Fibroblast of skin of left quadriceps (primary cell): Measurements from ENCODE around the gene PEAK1.

Experiments used
- DNase-seq, 2 experiments: peaks; one replicate each; pipeline ENCODE4 v3.0.0-alpha.2; 2013; ENCODE audit warnings: low read depth in 2 of 2

PEAK1 gene

DNA sequence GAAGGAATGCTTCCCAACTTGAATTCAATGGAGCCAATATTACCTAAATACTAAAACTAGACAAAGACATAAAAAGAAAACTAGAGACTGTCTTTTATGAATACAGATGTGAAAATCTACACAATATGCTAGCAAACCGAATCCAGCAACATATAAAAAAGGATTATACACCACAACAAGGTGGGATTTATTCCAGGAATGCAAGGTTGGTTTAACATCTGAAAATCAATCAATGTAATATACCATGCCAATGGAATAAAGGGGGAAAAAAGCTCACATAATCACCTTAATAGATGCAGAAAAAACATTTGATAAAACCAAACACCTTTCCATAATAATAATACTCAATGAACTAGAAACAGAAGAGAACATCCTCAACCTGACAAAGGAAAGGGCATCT is 279.7 kb downstream of the PEAK1 start:
- DNase-seq: no peak

DNA sequence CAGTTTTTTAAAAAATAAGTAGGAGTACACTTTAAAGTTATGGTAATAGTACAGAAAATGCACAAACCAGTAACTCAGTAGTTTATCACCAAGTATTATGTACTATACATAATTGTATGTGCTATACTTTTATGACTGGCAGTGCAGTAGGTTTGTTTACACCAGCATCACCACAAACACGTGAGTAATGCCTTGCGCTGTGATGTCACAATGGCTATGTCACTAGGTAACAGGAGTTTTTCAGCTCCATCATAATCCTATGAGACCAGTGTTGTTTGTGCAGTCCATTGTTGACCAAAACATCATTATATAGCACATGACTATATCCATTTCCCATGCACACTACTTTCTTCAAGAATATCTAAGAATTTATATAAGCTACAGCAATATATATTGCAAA is 280.6 kb downstream of the PEAK1 start:
- no peak for DNase-seq

DNA sequence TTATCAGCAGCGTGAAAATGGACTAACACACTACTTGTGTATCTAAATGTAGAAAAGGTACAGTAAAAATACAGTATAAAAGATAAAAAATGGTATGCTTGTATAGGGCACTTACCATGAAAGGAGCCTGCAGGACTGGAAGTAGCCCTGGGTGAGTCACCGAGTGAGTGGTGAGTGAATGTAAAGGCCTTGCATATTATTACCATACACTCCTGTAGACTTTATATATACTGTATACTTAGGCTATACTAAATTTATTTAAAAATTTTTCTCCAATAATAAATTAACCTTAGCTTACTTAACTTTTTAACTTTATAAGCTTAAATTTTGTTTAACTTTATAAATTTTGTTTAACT is 281.8 kb downstream of the PEAK1 start:
- DNase-seq: no peak

DNA sequence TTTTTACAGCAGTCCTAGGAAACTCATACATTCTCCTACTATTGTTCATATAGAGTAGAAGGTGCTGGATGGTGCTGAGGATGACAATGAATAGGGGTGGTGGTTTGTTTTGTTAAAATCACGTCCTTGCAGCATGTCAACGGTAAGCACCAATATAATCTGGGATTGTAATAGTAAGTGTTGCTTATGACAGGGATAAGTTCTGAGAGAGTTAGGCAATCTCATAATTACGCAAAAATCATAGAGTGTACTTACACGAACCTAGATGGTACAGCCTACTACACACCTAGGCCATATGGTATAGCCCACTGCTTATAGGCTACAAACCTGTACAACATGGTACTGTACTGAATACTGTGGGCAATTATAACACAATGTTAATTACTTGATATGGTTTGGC is 284.7 kb downstream of the PEAK1 start:
- DNase-seq: no peak

DNA sequence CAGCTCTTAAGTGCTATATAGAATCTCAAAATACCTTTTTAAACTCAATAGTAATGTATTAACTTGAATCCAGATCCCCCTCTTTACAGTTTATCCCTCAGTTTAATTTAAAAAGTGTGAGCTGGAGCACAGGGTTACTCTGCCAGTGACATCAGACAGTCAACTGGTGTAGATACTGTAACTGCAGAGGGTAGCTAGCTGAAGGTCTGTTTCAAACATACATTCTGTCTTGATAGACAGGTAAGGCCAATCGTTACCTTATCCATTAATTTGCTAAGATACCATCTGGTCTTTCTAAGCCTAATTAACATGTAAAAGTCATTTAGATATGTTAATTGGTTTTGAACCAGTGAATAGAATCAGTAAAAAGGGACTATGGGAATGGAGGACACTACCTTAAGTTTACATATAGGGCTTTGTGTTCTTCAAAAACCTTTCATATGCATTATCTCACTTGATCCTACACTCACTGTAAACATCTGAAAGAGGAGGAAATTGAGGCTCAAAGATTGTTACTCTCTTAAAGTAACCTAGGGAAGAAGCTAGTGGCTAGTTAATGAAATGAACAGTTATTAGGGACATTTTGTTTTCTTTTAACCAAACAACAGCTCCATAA is 289.5 kb downstream of the PEAK1 start:
- DNase-seq: no peak

DNA sequence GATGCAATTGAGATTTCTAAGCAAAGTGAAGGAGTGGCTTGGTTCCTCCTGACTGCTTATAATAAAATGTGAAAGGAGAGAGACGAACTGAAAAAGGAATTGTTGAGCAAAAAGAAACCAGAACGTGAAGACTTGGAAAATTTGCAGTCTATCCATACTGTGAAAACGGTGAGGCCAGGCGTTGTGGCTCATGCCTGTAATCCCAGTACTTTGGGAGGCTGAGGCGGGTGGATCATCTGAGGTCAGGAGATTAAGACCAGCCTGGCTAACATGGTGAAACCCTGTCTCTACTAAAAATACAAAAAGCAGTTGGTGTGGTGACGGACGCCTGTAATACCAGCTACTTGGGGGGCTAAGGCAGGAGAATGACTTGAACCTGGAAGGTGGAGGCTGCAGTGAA is 292.3 kb downstream of the PEAK1 start:
- no peak for DNase-seq

DNA sequence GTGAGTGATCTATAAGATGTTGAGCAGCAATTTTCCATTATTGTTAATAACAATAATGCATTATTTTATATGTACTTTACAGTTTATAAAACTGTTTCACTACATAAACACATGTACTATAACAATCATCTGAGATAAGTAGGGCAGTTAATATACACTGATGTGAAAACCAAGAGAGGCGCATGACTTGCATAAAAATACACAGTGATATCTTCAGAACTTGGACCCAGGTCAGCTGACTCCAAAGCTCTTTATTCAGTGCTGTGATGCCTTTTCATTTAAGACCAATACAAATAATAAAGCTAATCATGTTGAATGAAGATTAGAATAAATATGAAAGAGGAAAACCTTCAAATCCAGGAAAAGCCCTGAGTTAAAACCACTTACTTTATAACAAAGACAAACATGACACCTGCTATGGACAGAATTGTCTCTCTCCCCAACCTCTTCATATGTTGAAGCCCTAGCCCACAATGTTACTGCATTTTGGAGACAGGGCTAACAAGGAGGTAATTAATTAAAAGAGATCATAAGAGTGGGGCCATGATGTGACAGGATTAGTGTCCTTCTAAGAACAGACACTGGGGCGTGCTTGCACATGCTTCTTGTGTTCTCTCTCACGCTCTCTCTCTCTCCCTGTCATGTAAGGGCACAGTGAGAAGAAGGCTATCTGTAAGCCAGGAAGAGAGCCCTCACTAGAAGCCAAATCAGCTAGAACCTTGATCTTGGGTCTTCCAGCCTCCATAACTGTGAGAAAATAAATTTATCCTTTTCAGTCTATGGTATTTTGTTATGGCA is 293.2 kb downstream of the PEAK1 start:
- no peak for DNase-seq

DNA sequence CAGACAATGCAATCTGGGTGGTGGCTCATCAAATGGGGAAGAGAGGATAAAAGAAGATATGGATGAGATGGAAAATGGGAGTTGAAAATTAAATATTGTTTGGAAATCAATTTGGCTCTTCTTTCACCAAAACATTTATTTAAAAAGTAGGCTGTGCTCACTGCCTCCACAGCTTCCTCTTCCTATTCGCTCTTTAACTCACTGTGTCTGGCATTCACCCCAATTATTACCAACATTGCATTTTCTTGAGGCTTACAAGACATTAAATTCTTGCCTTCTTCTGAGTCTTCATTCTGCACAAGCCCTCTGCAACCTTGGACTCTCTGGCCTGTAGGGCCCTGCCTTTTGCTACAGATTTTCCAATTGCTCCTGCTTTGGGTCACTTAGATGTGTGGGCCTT is 296.1 kb downstream of the PEAK1 start:
- no peak for DNase-seq

DNA sequence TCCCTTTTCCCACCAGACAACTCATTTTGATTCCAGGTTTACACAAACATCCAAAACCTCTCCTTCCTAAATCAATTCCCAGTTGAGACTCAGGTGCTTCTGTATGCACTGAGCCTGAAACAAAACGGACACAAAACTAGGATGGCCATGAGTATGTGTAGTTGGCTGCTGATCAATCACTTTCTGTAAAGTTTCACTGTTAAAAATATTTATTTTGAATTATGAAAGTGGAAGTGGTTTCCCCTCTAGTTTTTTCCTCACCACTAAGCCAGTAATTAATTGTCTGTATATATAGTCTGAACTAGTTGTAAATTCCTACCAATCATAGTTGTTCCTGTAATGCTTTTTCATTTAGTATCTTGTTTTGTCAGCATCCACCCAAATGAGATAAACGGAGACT is 297.3 kb downstream of the PEAK1 start:
- DNase-seq: no peak

DNA sequence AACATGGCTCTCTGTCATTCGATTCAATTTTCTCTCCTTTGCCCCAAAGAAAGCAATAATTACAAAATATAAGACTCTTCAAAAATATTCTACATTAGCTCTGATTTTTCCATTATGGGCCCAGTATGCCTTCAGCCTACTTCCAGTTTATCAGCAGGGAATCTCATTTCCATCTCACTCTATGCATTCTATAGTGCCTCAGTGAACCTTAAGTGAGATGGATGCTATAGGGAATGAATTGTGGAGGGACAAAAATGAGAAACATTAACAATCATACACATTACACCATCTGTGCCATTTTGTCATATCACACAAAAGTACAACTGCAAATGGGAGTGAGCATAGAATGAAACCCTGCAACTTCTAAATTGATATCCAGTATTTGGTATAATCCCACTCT is 298.3 kb downstream of the PEAK1 start:
- DNase-seq: no peak

DNA sequence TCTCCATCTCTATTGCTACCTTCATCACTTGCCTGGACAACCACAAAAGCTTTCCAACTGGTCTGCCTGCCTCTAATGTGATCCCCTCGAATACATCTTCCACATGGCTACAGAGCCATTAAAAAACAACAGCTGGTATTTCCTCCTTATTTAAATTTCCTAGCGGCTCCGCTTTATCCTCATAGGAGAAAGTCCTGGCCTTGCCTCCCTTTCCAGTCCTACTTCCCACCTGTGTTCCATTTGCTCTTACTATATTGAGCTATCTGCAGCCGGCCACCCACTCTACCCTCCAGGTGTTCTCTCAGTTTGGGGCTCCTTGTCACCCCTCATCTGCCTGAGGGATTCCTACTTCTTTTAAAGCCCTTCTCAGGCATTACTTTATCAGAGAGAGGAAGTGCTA is 299.3 kb downstream of the PEAK1 start:
- no peak for DNase-seq

DNA sequence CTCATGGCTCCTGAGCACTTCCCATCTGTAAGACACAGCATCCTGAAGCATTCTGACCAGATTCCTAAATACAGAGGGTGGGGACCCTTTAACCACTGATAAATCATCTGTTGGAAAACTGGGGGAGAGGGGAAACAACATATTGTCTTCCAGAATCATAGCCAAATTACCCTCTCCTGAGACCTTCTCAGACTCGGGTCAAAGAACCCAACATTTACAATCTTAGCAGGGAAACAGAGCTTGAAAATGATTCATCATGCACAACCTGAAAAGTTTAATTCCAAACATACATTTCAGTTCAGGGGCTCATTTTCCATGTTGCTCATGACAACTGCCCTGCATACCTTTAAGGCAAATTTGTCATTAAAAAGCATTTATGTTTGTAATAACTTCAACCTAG is 300.5 kb downstream of the PEAK1 start:
- peak in 1 of 2 experiments; percentile 23 for DNase-seq

DNA sequence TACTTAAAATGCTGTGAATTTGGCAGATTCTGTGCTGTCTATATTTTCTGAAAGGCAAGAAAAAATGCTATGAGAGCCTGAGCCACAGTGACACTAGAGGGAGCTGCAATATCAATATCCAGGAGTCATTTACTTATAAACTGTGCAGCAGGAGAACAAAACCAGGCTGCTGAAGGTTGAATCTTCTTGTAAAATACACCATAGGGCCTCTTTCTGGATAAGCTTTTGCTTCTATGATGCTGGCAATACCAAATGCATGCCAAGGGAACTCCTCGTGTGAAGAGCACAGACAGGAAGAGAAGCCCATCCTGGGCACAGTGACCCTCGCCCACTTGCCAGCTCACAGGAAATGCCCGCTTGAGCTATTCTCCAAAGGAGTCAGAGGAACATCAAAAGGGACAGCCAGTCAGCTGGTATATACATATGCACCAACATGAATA is 301.0 kb downstream of the PEAK1 start:
- DNase-seq: peak; percentile 66 to 70

DNA sequence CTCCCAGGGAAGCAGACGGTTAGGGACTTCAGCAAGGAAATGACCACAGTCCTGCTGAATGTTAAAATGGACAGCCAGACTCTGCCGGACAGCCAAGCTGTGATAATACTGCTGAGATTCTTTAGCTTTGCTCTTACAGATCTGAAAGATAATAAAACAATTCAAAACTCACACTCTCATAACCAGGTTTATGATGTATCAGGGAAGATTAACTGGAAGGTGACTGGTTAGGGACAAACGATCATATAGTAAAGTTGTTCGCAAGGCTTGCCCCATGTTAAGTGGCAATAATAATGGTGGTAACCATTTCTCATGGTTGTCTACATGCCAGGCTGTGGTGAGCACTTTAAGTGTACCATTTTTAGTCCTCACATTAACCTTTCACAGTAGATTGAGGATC is 304.7 kb downstream of the PEAK1 start:
- DNase-seq: no peak

DNA sequence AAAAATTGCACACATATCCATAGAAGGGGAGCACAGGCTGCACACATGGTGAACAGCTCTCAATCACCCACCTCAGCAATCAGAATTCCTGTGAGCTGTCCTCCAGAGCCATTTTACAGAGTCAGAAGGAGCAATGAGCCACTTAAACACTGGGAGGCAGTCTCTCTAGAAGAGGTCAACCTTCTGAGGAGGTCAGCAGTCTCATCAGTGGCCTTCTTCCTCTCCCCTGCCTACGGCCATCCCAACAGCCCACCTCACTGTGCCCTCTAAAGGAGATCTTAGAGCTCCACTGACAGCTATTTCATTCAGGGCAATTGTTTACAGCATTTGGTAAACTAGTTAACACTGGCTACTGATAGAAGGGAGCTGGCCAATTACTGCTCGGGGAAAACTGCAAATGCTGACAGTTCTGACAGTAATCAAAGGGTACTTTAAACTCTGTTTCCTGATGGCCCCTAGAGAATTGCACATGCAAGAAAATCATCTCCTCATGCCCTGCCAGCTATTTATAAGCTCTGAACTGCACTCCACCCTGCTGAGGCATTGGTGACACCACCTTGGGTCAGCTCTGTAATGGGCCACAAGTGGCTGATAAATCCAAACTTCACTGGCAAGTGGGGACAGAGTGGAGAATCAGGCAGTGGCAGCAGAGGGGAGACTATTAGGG is 306.9 kb downstream of the PEAK1 start:
- no peak for DNase-seq

DNA sequence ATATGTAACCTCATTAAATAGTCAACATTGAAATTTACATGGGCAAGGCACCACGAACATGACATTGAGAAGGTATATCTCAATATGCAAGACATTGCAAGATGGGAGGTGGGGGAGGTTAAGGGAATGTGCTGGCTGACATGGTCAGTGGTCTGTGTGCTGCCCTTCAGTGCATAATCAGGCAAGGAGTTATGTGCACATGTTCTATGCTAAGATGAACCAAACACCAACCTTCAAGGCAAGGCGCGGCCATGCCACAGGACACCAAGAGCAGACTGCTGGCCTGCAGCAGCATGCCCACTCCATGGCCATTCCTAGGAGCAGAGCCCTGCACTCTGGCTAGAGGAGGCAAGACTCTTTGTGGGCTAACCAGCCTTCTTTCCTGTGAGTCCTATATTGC is 308.1 kb downstream of the PEAK1 start:
- DNase-seq: no peak

DNA sequence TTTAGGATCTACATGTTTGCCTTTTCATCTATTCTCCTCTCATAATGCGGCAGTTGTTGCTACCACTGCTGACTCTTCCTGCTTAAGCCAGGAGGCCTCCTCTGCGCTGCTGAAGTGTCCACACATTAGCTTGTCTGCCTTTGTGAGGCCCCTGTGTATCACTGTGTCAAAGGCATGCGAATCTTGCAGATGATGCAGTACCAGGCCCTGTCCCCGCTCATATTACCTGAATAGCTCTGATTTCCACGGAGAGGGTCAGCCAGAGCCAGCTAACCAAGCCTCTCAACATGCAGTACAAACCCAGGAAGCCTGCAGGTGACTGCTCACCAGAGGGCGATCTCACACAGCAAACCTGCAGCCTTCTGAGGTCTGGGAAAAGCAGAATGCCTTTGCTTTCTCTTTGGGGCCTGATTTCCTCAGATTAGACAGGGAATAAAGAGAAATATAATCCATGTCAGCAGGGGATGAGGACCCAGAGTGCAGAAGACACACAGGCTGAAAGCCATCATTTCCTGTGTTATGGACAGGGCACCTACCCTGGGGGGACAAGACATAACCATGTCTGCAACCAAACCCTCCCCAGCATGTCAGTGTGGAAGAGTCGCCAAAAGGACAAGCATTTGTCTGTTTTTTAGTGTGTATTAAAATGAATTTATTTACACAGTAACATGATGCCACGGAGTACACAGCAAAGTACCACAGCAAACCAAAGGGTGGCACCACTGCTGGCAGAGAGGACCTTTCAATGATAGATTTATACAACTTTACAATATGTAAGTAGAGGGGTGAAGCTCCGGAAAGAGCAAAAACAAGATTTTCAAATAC is 312.2 kb downstream of the PEAK1 start:
- DNase-seq: no peak

DNA sequence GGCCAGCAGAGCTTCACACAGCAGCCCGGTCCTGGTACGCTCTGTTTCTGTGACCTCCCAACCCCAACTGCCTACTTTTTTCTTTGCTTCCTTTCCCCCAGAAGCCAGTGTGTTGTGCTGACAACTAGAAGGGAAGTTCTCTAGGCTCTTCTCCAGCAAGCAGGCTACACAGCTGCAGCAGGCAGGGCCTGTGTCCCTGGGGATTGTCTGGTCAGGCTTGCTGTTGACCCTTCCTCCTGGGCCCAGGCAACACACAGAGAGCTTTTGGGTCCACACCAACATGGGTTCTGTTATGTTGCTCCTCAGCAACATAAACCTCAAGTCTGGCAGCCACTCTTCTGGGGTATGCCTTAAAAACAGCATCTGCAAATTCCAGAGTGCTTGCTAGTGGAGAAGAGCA is 312.8 kb downstream of the PEAK1 start:
- DNase-seq: no peak

DNA sequence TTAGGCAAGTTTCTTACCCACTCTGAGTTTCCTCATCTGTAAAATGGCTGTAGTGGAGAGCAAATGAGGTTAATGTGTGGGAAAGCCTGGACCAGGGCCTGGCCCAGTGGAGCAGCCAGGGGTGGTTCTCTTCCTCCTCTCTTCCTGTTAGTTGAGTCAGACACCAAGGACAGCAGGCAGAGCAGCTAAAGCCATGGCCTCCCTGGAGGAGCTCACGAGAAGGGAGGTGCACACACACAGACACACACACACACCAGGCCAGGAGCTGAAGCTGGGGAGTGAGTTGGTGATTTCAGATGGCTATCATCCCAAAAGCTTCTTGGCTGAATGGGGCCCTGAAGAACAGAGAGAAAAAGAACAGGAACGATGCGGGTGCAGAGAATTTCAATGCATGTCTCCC is 315.7 kb downstream of the PEAK1 start:
- no peak for DNase-seq

DNA sequence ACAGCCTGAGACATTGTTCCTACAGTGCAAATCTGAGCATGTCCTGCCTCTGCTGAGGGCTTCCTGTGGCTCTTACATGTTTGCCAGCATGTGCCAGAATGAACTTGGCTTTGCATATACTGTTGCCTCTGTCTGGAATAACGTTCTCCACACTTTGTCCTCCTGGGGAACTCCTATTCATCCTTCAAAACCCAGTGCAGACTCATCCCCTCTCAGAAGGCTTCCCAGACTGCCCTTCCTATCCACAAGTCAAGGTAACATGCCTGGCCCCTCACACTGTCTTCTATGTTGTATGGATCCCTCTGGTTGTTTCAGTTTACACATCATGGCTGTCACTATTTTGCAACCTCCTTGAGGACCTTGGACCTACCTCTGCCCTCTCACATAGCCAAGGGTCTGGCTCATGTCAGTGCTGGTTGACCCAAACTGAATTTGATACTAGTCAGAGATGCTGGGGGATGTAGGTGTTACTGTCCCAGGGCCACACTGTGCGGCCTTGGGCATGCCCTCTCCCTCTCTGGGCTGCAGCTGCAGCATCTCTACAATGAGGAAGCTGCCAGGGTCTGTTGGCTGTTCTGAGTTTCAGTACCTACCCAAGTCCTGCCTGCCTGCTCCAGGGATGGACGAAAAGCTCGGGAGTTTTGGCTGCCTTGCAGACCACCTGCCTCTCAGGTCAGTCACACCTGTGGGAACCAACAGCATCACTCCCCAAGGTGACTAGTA is 320.0 kb downstream of the PEAK1 start:
- no peak for DNase-seq

DNA sequence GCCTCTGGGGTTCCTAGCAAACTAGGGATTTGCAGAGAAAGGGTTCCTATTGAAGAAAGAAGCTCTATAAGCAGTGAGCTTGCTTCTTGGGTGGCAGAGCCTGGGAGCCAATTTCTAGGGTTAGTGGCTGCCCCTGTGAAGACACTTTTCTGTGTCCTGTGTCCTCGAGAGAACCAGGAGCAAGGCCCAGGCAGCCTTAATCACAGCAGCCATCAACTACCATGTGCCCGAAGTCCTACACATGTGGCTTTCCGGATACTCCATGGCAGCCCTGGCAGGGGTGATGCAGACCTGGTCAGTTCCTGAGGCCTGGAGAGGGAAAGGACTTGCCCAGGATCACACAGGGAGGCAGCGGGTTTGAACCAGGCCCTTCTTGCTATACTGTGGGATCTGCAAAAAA is 321.3 kb downstream of the PEAK1 start:
- no peak for DNase-seq

DNA sequence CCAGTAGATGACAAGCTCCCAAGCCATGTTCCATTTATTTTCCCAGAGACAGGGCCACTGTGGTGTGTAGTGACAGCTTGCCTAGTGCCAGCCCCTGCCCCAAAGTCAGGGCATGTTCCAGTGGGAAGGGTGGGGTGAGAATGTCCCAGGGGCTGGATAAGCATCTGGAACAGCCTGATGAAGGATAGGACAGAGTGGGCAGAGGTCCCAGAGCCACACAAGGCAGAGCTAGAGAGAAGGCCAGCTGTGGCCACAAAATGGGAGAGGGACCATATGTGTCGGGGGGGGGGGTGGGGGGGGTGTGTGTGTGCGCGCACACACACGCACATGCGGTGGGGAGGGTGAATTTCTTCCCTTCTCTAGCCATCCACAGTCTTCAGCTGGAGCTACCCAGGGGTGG is 322.0 kb downstream of the PEAK1 start:
- DNase-seq: no peak
